Stimulated activated naive CD4-positive, alpha-beta T cell treated with Interleukin-2 at 50 U/mL for 16 hours (primary cell): ENCODE results near the gene SPEN.
"Not testable (repeated sequence)": the region's sequence is repeated elsewhere in the genome, so short reads cannot be mapped to it uniquely, and the experiment has no call there.

Experiments used
- DNase-seq: peaks from one replicate; lab custom pipeline; 2025; lab: John Stamatoyannopoulos, UW

Gene SPEN

DNA sequence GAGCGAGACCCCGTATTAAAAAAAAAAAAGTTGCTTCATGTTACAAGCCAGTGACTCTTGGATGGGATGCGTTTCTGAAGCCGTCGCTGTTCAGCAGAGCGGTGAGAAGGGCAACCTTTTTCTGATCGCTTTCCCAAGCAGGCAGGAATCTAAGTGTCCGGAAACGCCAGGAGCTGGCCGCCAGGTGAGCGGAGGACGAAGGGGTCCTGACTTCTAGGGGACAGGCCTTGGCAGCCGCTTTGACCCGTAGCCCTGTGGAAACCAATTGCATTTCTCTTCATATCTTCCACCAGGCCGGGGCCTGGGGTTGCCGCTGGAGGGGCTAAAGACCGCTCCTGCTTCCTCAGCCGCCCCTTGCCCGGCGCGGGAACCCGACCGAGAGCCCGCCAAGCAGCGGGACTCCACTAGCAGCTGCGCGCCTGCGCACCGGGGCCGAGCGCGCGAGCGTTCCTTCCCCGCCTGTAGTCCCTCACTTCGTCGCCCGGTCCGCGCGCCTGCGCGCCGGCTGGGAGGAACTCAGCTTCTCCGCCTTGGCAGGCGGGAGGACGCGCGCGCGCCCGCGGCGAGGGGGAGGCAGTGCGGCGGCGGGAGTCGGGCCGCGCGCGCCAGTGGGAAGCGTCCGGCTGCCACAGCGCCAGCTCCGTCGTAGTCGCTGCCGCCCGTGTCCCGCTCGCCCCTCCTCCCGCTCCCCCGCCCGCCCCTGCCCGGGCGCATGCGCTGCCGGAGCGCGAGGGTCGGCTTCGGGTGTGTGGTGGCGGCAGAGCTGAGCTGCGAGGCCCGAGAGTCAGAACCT is at the start of gene SPEN:
Gene SPEN (plus strand): TSS at position 608 of the 793 bp plus-strand sequence. CDS start 361 bp downstream, outside the sequence.
- peak; percentile 96 for DNase-seq

DNA sequence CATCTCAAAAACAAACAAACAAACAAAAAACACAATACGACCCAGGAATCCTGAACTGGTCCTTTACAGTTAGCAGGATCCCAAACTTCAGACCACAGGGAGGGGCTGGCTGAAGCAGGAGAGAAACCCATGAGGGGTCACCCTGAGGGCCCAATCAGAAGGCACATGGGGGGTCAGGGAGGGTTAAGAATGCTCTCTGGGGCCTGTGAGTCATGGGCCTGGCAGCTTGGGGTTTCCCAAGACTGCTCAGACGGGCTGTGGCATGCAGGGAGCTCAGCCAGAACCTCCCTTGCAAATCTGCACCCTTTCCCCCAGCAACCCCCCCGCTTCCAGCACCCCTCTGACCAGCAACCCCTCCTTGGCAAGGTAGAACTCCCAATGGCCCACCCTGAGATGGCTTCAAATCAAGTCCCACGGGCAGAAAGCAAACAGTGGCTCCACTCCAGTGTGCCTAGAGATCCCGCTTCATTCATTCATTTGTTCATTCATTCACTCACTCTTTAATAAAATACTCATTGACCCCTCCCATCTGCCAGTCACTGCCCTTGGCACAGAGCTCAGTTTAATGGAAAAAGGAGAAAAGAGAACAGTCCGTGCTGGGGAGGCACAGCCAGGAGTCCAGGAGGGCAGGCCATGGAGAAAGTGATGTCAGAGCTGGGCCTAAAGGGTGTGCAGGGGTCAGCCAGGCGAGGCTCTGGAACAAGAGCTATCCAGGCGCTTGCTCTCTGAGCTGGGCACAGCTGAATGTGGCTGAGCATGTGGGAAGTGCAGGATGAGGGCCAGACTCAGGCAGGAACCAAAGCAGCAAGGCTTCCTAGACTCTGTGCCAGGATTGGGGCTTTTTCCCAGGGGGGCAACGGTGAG is 48.3 kb upstream of the SPEN start:
- DNase-seq = no peak

- no peak for DNase-seq
Measured at GRCh38 chr1:15799928-15800835, 47.3 kb upstream of the SPEN start.

DNA sequence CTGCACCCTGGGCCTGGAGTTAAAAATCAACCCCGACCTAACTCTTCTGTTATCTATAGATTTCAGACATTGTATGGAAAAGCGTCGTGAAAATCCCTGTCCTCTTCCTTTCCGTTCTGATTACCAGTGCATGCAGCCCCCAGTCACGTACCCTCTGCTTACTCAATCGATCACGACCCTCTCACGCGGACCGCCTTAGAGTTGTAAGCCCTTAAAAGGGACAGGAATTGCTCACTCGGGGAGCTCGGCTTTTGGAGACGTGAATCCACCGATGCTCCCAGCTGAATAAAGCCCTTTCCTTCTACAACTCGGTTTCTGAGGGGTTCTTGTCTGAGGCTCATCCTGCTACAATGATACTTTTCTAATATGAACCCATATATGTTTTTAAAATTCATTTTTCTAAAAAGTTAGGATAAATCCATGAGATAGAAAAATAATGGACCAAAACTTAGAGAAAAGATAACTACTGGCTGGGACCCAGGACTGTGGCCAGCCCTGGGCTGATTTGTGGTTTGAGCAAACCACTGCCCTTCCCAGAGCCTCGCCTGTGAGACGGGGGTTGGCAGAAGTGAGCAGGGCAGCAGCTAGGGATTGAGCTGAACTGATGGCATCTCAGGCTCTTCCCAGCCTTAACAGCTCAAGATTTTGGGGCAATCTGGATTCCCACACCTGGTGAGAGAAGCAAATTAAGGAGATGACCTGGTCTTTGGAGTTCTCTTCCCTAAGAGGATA is 45.1 kb upstream of the SPEN start:
- DNase-seq = no peak

- no peak for DNase-seq
Measured at GRCh38 chr1:15803380-15803779, 44.1 kb upstream of the SPEN start.

GRCh38 chr1:15804060-15804459 is 43.4 kb upstream of the SPEN start:
- DNase-seq = no peak

- no peak for DNase-seq
Measured at GRCh38 chr1:15807121-15807520, 40.4 kb upstream of the SPEN start.

DNA sequence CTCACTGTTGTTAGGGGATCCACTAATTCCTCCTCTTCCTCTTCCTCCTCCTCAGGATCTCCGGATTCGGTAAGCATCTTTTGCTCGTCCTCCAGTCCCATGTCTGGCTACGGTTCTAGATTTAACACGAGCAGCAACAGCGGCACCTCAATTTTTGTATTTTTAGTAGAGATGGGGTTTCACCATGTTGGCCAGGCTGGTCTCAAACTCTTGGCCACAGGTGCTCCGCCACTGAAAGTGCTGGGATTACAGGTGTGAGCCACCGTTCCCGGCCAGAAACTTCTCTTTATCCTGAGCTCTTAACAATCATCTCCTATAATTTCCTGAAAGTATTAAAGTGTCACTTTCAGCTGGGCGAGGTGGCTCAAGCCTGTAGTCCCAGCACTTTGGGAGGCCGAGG is 40.0 kb upstream of the SPEN start, which contains the start of gene UQCRHL:
Gene UQCRHL (minus strand): TSS at position 101 of the 400 bp plus-strand sequence. CDS start 0 bp downstream, at position 101.
- DNase-seq = not testable (repeated sequence)

GRCh38 chr1:15808955-15809354 is 38.6 kb upstream of the SPEN start:
- DNase-seq = no peak

GRCh38 chr1:15810073-15810472 is 37.4 kb upstream of the SPEN start:
- no peak for DNase-seq

DNA sequence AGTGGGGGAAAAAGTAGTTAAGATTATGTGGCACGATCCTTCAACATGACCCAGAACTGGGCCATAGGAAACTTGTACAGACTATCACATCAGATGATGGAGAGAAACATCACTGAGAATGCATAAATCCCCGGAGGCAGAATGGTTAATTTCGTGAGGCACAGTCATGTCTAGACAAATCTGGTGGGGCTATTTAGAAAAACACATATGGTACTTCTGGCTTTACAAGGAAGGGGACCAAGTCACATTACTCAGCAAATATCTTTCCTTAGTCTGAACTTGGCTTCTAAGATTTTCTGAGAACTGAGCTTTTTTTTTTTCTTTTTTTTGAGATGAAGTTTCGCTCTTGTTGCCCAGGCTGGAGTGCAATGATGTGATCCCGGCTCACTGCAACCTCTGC is 30.8 kb upstream of the SPEN start:
- DNase-seq = no peak

- DNase-seq = no peak
Measured at GRCh38 chr1:15820478-15820877, 27.0 kb upstream of the SPEN start.

DNA sequence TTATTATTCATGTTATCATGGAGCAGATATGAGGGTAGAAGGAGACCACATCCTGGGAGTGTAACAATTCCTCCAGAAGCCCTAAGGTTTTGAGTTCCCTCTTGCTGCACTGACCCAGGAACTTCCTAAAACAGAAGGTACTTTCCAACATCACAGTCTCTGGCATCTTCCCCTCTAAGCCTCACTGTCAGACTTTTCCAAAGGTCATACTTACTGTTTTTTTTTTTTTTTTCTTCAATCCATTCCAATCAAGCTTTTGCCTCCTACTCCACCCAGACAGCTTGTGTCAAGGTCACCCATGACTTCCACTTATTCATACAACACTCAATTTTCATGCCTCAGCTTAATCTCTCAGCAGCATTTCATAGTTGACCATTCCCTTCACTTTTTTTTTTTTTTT is 21.7 kb upstream of the SPEN start:
- no peak for DNase-seq

- DNase-seq = no peak
Measured at GRCh38 chr1:15826810-15827507, 20.5 kb upstream of the SPEN start.

DNA sequence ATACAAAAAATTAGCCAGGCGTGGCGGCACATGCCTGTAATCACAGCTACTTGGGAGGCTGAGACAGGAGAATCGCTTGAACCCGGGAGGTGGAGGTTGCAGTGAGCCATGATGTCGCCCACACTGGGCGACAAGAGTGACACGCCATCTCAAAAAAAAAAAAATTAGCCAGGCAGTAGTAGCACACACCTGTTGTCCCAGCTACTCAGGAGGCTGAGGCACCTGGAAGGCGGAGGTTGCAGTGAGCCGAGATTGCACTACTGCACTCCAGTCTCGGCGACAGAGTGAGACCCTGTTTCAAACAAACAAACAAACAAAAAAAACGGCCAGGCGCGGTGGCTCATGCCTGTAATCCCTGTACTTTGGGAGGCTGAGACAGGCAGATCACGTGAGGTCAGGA is 19.9 kb upstream of the SPEN start:
- DNase-seq = not testable (repeated sequence)

DNA sequence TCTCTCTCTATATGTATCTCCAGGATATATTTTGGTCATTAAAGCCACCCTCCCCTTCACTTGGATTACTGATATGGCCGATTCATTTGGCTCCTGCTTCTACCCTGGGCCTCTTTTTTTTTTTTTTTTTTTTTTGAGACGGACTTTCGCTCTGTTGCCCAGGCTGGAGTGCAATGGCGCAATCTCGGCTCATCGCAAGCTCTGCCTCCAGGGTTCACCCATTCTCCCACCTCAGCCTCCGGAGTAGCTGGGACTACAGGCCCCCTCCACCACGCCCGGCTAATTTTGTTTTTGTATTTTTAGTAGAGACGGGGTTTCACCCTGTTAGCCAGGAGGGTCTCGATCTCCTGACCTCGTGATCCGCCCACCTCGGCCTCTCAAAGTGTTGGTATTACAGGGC is 18.6 kb upstream of the SPEN start:
- DNase-seq = not testable (repeated sequence)

GRCh38 chr1:15830258-15830657 is 17.2 kb upstream of the SPEN start:
- no peak for DNase-seq

DNA sequence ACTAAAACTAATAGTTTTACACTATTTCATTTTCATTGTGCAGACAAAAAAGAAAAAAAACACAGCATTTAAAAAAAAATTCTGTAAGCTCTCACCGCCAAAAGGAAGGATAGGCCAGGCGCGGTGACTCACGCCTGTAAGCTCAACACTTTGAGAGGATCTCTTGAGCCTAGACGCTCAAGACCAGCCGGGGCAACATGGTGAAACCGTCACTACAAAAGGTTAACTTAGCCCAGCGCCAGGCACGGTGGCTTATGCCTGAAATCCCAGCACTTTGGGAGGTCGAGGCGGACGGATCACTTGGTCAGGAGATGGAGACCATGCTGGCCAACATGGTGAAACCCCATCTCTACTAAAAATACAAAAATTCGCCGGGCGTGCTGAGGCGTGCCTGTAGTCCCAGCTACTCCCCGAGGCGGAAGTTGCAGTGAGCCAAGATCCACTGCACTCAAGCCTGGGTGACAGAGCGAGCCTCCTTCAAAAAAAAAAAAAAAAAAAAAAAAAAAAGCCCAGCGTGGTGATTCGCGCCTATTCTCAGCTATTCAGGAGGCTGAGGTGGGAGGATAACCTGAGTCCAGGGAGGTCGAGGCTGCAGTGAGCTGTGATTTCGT is 14.3 kb upstream of the SPEN start:
- DNase-seq = peak; percentile 31

DNA sequence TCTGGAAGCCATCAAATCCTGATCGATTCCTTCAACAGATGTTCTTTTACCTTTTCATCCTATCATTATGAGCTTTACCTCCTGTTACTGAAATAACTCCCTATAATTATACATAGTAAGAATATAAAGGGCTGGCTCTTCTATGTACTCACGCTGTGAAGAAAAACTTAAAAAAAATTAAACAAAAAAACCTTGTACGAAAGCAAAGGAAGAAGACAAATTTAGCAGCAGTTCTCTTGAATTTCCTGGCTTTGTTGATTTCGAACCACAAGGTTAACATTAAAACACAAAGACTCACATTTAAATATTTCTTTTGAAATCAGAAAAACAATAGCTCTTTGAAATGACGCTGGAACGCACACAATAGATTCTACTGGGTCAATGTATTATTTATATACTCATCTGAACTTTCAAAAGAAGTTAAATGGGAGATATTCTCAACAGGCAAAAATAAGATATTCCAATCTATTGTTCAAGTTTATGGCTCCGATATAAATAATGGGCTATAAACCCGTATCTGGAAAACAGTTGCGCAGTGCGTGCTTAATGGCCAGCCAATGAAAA is 13.6 kb upstream of the SPEN start:
- DNase-seq = no peak
